Activated naive CD4-positive, alpha-beta T cell treated with Interleukin-2 at 50 U/mL for 16 hours (primary cell): ENCODE measurements around the gene ATG16L1.

ENCODE experiments used
- DNase-seq: peaks from one replicate; pipeline ENCODE4 v3.0.0-alpha.2; 2020

ATG16L1 gene

GRCh38 chr2:233261819-233262555 is 10.5 kb downstream of the ATG16L1 start:
- no peak for DNase-seq

GRCh38 chr2:233262562-233262961 is 11.1 kb downstream of the ATG16L1 start:
- no peak for DNase-seq

- no peak for DNase-seq
Measured at GRCh38 chr2:233263045-233263570, 11.6 kb downstream of the ATG16L1 start.

- DNase-seq: no peak
Measured at GRCh38 chr2:233264667-233265066, 13.2 kb downstream of the ATG16L1 start.

GRCh38 chr2:233265899-233266431 is 14.5 kb downstream of the ATG16L1 start:
- DNase-seq: no peak

- DNase-seq: no peak
Measured at GRCh38 chr2:233266481-233266880, 15.0 kb downstream of the ATG16L1 start.

- peak; percentile 72 for DNase-seq
Measured at GRCh38 chr2:233267516-233268245, 16.2 kb downstream of the ATG16L1 start.

- DNase-seq: no peak
Measured at GRCh38 chr2:233270366-233270765, 18.9 kb downstream of the ATG16L1 start.

- no peak for DNase-seq
Measured at GRCh38 chr2:233270951-233271350, 19.5 kb downstream of the ATG16L1 start.

GRCh38 chr2:233271693-233272092 is 20.2 kb downstream of the ATG16L1 start:
- no peak for DNase-seq

- DNase-seq: peak; percentile 41
Measured at GRCh38 chr2:233273120-233273519, 21.6 kb downstream of the ATG16L1 start.

GRCh38 chr2:233275223-233275622 is 23.8 kb downstream of the ATG16L1 start:
- no peak for DNase-seq

GRCh38 chr2:233278921-233279320 is 27.4 kb downstream of the ATG16L1 start:
- DNase-seq: no peak

GRCh38 chr2:233280114-233280693 is 28.7 kb downstream of the ATG16L1 start:
- DNase-seq: no peak

GRCh38 chr2:233281553-233281952 is 30.1 kb downstream of the ATG16L1 start:
- no peak for DNase-seq

- no peak for DNase-seq
Measured at GRCh38 chr2:233281992-233282603, 30.6 kb downstream of the ATG16L1 start.

GRCh38 chr2:233285921-233286320 is 34.4 kb downstream of the ATG16L1 start:
- DNase-seq: no peak

- no peak for DNase-seq
Measured at GRCh38 chr2:233287871-233288270, 36.4 kb downstream of the ATG16L1 start.

GRCh38 chr2:233288663-233289062 is 37.2 kb downstream of the ATG16L1 start:
- no peak for DNase-seq

GRCh38 chr2:233289648-233290047 is 38.2 kb downstream of the ATG16L1 start:
- DNase-seq: no peak

- no peak for DNase-seq
Measured at GRCh38 chr2:233290051-233290845, 38.8 kb downstream of the ATG16L1 start.

- DNase-seq: no peak
Measured at GRCh38 chr2:233295891-233296290, 44.4 kb downstream of the ATG16L1 start.
